Colonic mucosa (tissue), 4 donors: ENCODE measurements around the gene DOCK7. TPM values are rescaled to one million over a fixed set of nuclear protein-coding genes. Genes with fewer than 3 reads are reported as not detected.

Experiments
- DNase-seq: peaks from one replicate; pipeline ENCODE4 v3.0.0-alpha.2; 2020
- H3K27ac ChIP-seq: fragments of 200-600 bp; one replicate; pipeline ENCODE4 v1.8.0; 2021
- H3K27me3 ChIP-seq: fragments of 200-600 bp; one replicate; pipeline ENCODE4 v1.8.0; 2021
- H3K36me3 ChIP-seq: fragments of 200-600 bp; one replicate; pipeline ENCODE4 v1.8.0; 2021
- H3K4me1 ChIP-seq: fragments of 200-600 bp; one replicate; pipeline ENCODE4 v1.8.0; 2021; ENCODE audit warnings: mild to moderate bottlenecking
- H3K4me3 ChIP-seq: fragments of 200-600 bp; one replicate; pipeline ENCODE4 v1.8.0; 2021
- H3K9ac ChIP-seq, 2 donors: one replicate each; pipeline ENCODE4 v1.7.0; 2013; ENCODE audit warnings: control low read depth in 2 of 2, low read depth in 2 of 2, low read length in 2 of 2
- H3K9me3 ChIP-seq: fragments of 200-600 bp; one replicate; pipeline ENCODE4 v1.8.0; 2021
- CTCF ChIP-seq: fragments of 200-600 bp; IDR thresholded peaks from one replicate; pipeline ENCODE4 v1.8.0; 2022; ENCODE audit warnings: antibody characterized with exemption, mild to moderate bottlenecking
- intact Hi-C: fragments of 100-400 bp; cut with DNase I; formaldehyde crosslinking; loops from one replicate; pipeline ENCODE4 v1.14.1; 2022
- total RNA-seq, 2 donors: library from RNA; stranded (reverse); fragmentation: NEBNext Ultra II Directional in 1 of 2; extraction: Animal tissue kit (Norgen Biotek cat#: 25700) in 1 of 2; gene quantifications; one replicate each; pipeline ENCODE4 v1.2.1, GENCODE V29; 2021
- donor health status: healthy.
- donor health status: DM: no; HTN: no; CAD: no.
- donor health status: DM: no; HTN: no; CAD: no.

The DOCK7 gene
- total RNA-seq, 2 donors from 2014 or later: 44.9 to 53.7 TPM

GRCh38 chr1:62406576-62406975 is 281.6 kb downstream of the DOCK7 start:
- TF ChIP-seq CTCF: no peak
- Histone ChIP-seq H3K9me3 (no peaks in the 10 kb centered on the region), H3K4me1 (no peaks in the 10 kb centered on the region), H3K27me3 (no peaks in the 10 kb centered on the region), H3K36me3 (no peaks in the 10 kb centered on the region), H3K27ac (no peak overlapping the region), H3K4me3 (no peak overlapping the region), H3K9ac (no peak overlapping the region)
- intact Hi-C loops: loop anchor here (2.0 kb wide), 1 partner anchor 232 kb away; no protein-coding TSS in a partner anchor
- no peak for DNase-seq

GRCh38 chr1:62405247-62405646 is 282.9 kb downstream of the DOCK7 start:
- TF ChIP-seq CTCF: no peak
- H3K27me3 ChIP-seq: no peaks in the 10 kb centered on the region
- no peak overlapping the region for H3K27ac ChIP-seq
- H3K9me3 ChIP-seq: no peaks in the 10 kb centered on the region
- no peak for DNase-seq
- no peak overlapping the region for H3K9ac ChIP-seq
- H3K4me1 ChIP-seq: no peaks in the 10 kb centered on the region
- intact Hi-C loops: no loop called here
- no peak overlapping the region for H3K4me3 ChIP-seq
- H3K36me3 ChIP-seq: no peaks in the 10 kb centered on the region

Other genes with a start within 250 kb of the DOCK7 start
- under 1 TPM in 1 of 2 donors, not detected in 1; 0.12 TPM for gene ANGPTL3, start 90.9 kb downstream of the DOCK7 start, total RNA-seq
- 10 to 100 TPM in 1 of 2 donors, 1 to 10 TPM in 1; 9.5 to 12.4 TPM for gene ATG4C, start 95.7 kb upstream of the DOCK7 start, total RNA-seq